Measurements from ENCODE around the gene METTL25. TPM values are rescaled to one million over a fixed set of nuclear protein-coding genes. Genes with fewer than 3 reads are reported as not detected.

The METTL25 gene
- polyA plus RNA-seq, 4 donors: 4.3 to 12.1 (median 9.8) TPM

Other genes starting within 250 kb of the METTL25 start
- gene CCDC59, start 142 bp upstream of the METTL25 start, polyA plus RNA-seq: 10 to 100 TPM; 40.2 to 61.7 (median 42.8) TPM